Panc1 (cell line): ENCODE results near the gene ASGR2. TPM values are rescaled to one million over a fixed set of nuclear protein-coding genes. Genes with fewer than 3 reads are reported as not detected.

Experiments
- total RNA-seq: library from RNA; stranded (reverse); gene quantifications from one replicate; pipeline ENCODE4 v1.2.1, GENCODE V29; 2021; ENCODE audit not compliant: unreplicated experiment

The ASGR2 gene
- total RNA-seq, 1 experiment from 2014 or later = 0.21 TPM

Other genes with a start within 250 kb of the ASGR2 start
- not detected for gene ALOX12, start 118.8 kb downstream of the ASGR2 start, total RNA-seq
- gene RNASEK, start 102.2 kb downstream of the ASGR2 start, total RNA-seq = 196 TPM
- gene BCL6B, start 91.8 kb downstream of the ASGR2 start, total RNA-seq = 0.18 TPM
- 13.1 TPM for gene SLC16A13, start 78.8 kb downstream of the ASGR2 start, total RNA-seq
- not detected for gene SLC16A11, start 70.7 kb downstream of the ASGR2 start, total RNA-seq
- gene CLEC10A, start 34.6 kb downstream of the ASGR2 start, total RNA-seq = not detected
- gene ASGR1, start 64.5 kb upstream of the ASGR2 start, total RNA-seq = 1.3 TPM
- gene DLG4, start 105.0 kb upstream of the ASGR2 start, total RNA-seq = 32.4 TPM
- gene ACADVL, start 105.1 kb upstream of the ASGR2 start, total RNA-seq = 305 TPM
- gene DVL2, start 119.7 kb upstream of the ASGR2 start, total RNA-seq = 84.2 TPM
- gene PHF23, start 124.6 kb upstream of the ASGR2 start, total RNA-seq = 69.3 TPM
- gene GABARAP, start 127.6 kb upstream of the ASGR2 start, total RNA-seq = 289 TPM
- gene CTDNEP1, start 136.9 kb upstream of the ASGR2 start, total RNA-seq = 132 TPM
- 89.5 TPM for gene ELP5, start 137.4 kb upstream of the ASGR2 start, total RNA-seq
- gene CLDN7, start 147.7 kb upstream of the ASGR2 start, total RNA-seq = 43.1 TPM
- gene SLC2A4, start 166.9 kb upstream of the ASGR2 start, total RNA-seq = 0.31 TPM
- gene YBX2, start 179.8 kb upstream of the ASGR2 start, total RNA-seq = 54.9 TPM
- gene EIF5A, start 192.8 kb upstream of the ASGR2 start, total RNA-seq = 728 TPM
- 96.6 TPM for gene GPS2, start 200.5 kb upstream of the ASGR2 start, total RNA-seq
- gene NEURL4, start 214.5 kb upstream of the ASGR2 start, total RNA-seq = 58.9 TPM
- 2.7 TPM for gene ACAP1, start 221.7 kb upstream of the ASGR2 start, total RNA-seq
- gene KCTD11, start 237.3 kb upstream of the ASGR2 start, total RNA-seq = 11.0 TPM
- not detected for gene TMEM95, start 240.3 kb upstream of the ASGR2 start, total RNA-seq